Body of pancreas (tissue), 4 donors: Measurements from ENCODE around the gene KATNAL2. TPM values are rescaled to one million over a fixed set of nuclear protein-coding genes. Genes with fewer than 3 reads are reported as not detected.

Source experiments
- ATAC-seq: fragments of 150-250 bp; one replicate; pipeline ENCODE4 v1.9.1; 2016
- DNase-seq, 4 donors: peaks; one replicate each; pipeline ENCODE4 v3.0.0-alpha.2; 2019
- H3K27ac ChIP-seq, 4 donors: fragments of 200-600 bp; sonication (generic); 1 replicate in 3 of 4; 2 replicates in 1 of 4; pipeline versions ENCODE4 v1.5.1 to v1.6.1; 2016 to 2019; ENCODE audit warnings: mild to moderate bottlenecking in 1 of 4, mixed read lengths in 1 of 4, moderate library complexity in 1 of 4
- H3K27me3 ChIP-seq, 2 donors: fragments of 200-600 bp; sonication (generic); one replicate each; pipeline ENCODE4 v1.6.0; 2016; ENCODE audit warnings: mild to moderate bottlenecking in 1 of 2
- H3K36me3 ChIP-seq, 2 donors: fragments of 200-600 bp; sonication (generic); replicated peaks in 1 of 2; 2 replicates each; pipeline ENCODE4 v1.5.1; 2016; ENCODE audit warnings: low read depth in 2 of 2; ENCODE audit not compliant: insufficient read depth in 1 of 2
- H3K4me1 ChIP-seq: fragments of 200-600 bp; sonication (generic); one replicate; pipeline ENCODE4 v1.6.0; 2016
- H3K4me3 ChIP-seq, 2 donors: fragments of 200-600 bp; sonication (generic); 1 replicate in 1 of 2; 2 replicates in 1 of 2; pipeline ENCODE4 v1.5.1; 2016 to 2019
- H3K9me3 ChIP-seq, 3 donors: fragments of 200-600 bp; sonication (generic); 1 replicate in 2 of 3; 2 replicates in 1 of 3; pipeline ENCODE4 v1.5.1; 2016
- POLR2A ChIP-seq, 3 donors: fragments of 450-650 bp; IDR thresholded peaks; one replicate each; pipeline ENCODE4 v1.6.1; 2016; ENCODE audit warnings: antibody characterized with exemption in 3 of 3, mild to moderate bottlenecking in 2 of 3
- WGBS, 2 donors: methylation state at CpG; one replicate each; pipeline ENCODE4 v1.1.5; 2017; 5-methylcytosine and 5-hydroxymethylcytosine counted together
- intact Hi-C: fragments of 100-400 bp; cut with DNase I; formaldehyde crosslinking; loops from one replicate; pipeline ENCODE4 v1.15.1; 2023
- total RNA-seq, 2 donors: library from RNA; depleted of rRNA; stranded (reverse); fragments of >200 nt; gene quantifications; one replicate each; pipeline ENCODE4 v1.1.0, GENCODE V29; 2016
- TF ChIP-seq, protein P1 (sequence below), 7 experiments: fragments of 450-650 bp in 4 of 7; fragments of 200-600 bp in 3 of 7; sonication (generic) in 3 of 7; IDR thresholded peaks; one replicate each; pipeline ENCODE4 v1.5.1; 2016 to 2019; ENCODE audit warnings: antibody characterized with exemption in 7 of 7

Gene KATNAL2
- total RNA-seq, 2 donors from 2014 or later = 1.8 to 12.2 TPM

DNA sequence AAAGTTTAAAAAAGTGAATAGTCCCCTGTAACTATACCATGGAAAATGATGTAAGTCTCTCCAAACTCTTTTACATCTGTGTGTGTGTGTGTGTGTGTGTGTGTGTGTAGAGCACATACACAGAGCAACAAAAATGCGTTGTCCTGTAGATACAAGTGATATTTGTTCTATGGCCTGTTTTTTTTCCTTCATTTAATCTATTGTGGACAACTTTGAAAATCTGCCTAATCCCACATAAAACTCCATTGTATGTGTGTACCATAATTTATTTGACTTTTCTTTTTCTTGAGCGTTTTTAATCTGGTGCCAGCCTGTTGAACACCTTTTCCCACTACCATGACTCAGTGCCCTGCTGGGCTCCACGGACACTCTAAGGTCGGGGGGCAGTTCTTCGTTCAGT, 170.3 kb downstream of the KATNAL2 start:
- Histone ChIP-seq H3K9me3 (no peaks in the 10 kb centered on the region), H3K27me3 (no peaks in the 10 kb centered on the region), H3K4me1 (no peaks in the 10 kb centered on the region), H3K4me3 (no peak overlapping the region), H3K27ac (no peak overlapping the region), H3K36me3 (no peaks in the 10 kb centered on the region)
- DNase-seq = no peak
- no peak for ATAC-seq
- WGBS, 2 donors = 86% methylated on average over 5 of the region's 5 CpGs
- TF ChIP-seq, protein P1, sequence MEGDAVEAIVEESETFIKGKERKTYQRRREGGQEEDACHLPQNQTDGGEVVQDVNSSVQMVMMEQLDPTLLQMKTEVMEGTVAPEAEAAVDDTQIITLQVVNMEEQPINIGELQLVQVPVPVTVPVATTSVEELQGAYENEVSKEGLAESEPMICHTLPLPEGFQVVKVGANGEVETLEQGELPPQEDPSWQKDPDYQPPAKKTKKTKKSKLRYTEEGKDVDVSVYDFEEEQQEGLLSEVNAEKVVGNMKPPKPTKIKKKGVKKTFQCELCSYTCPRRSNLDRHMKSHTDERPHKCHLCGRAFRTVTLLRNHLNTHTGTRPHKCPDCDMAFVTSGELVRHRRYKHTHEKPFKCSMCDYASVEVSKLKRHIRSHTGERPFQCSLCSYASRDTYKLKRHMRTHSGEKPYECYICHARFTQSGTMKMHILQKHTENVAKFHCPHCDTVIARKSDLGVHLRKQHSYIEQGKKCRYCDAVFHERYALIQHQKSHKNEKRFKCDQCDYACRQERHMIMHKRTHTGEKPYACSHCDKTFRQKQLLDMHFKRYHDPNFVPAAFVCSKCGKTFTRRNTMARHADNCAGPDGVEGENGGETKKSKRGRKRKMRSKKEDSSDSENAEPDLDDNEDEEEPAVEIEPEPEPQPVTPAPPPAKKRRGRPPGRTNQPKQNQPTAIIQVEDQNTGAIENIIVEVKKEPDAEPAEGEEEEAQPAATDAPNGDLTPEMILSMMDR (IDR thresholded peaks at IDR 0.05) = no peak
- no peak for TF ChIP-seq POLR2A (IDR thresholded peaks at IDR 0.05)
- intact Hi-C loops = no loop called here

DNA sequence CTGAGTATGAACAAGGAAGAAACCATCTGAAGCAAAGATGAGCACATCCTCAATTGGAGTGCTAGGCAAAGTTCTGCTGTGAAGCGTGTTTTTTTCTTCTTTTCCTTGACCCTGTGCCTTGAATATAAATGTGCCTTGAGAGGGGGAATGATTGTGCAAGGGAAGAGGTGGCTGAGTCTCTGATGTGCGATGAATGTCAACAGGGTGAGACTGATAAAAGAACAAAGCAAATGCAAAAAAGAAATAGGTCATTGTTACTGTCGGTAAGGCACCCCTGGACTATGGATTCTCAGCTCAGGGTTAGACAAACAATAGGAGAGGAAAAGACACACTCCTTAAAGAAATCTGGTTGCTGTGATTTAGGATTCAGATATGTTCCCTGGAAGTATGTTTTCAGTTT, 178.4 kb downstream of the KATNAL2 start:
- TF ChIP-seq, protein P1 (IDR thresholded peaks at IDR 0.05) = no peak
- TF ChIP-seq POLR2A (IDR thresholded peaks at IDR 0.05) = no peak
- DNase-seq = no peak
- Histone ChIP-seq H3K4me3 (no peak overlapping the region), H3K4me1 (no peaks in the 10 kb centered on the region), H3K9me3 (no peaks in the 10 kb centered on the region), H3K36me3 (no peaks in the 10 kb centered on the region), H3K27me3 (no peaks in the 10 kb centered on the region), H3K27ac (no peak overlapping the region)
- WGBS, 2 donors = 72 to 81% methylated on average over 3 of the region's 3 CpGs
- ATAC-seq = no peak
- intact Hi-C loops = loop anchor here (10.0 kb wide), 1 partner anchor 649 kb away; no protein-coding TSS in a partner anchor

DNA sequence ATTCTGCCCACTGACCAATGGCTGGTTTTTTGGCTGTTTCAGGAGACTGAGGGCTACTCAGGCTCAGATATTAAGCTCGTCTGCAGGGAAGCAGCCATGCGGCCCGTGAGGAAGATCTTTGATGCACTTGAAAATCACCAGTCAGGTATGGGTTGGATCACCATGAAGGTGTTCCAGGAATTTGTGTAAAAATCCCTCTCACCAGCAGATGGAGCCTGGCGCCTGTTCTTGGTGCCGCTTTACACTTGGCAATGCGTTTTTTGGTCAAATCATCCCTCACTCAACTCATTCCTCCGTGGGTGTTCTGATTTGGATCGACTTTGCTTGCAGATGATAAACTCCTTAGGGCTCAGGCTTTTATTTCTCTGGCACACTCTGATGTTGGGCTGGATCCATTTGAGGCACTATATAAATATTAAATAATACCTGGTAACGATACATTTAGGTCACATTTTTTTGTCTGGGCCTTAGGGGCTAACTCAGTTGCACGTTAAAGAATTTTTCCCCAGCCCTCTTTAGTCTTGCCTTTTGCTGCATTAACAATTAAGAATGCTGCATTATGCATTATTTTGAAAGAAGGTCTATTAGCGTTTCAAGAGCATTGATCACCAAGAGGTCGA, 182.9 kb downstream of the KATNAL2 start:
- no peak overlapping the region for H3K4me3 ChIP-seq
- 20 to 28% methylated on average over 11 to 12 of the region's 12 CpGs for WGBS, 2 donors
- DNase-seq = peak; percentile 56 to 72 (median 64)
- no peak for TF ChIP-seq POLR2A (IDR thresholded peaks at IDR 0.05)
- TF ChIP-seq, protein P1 (IDR thresholded peaks at IDR 0.05) = peak; percentile 60 to 82 (median 77)
- H3K36me3 ChIP-seq = no peaks in the 10 kb centered on the region
- peak; percentile 81 for ATAC-seq
- H3K9me3 ChIP-seq = no peaks in the 10 kb centered on the region
- intact Hi-C loops = loop anchor here (5.0 kb wide), 1 partner anchor 107 kb away; no protein-coding TSS in a partner anchor
- H3K27me3 ChIP-seq = no peaks in the 10 kb centered on the region
- H3K27ac ChIP-seq = no peak overlapping the region
- H3K4me1 ChIP-seq = no peaks in the 10 kb centered on the region

DNA sequence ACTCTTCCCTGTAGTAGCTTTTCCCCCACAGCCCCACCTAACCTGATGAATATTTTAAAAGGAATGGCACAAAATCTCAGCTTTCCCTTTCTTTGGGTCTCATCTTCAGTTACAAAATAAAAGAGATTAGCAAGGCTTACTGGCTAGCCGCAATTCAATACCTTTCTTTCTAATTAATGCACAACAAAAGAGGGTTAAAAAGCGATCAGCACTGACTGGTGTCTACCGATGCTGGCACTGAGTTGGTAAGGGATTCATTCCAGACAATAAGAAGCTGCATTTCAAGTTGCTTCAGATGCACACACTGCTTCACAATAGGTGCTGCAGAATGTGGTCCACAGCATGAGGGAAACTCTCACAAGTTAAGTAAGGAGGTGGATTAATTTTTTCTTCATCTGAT, 191.0 kb downstream of the KATNAL2 start:
- Histone ChIP-seq H3K9me3 (no peaks in the 10 kb centered on the region), H3K4me3 (no peak overlapping the region), H3K4me1 (peaks cover 31% of the 10 kb centered on the region), H3K27me3 (no peaks in the 10 kb centered on the region), H3K27ac (no peak overlapping the region), H3K36me3 (peaks cover 0 to 16% of the 10 kb centered on the region in 2 donors)
- ATAC-seq = no peak
- WGBS, 2 donors = 75% methylated on average over 3 of the region's 3 CpGs
- DNase-seq = no peak
- TF ChIP-seq POLR2A (IDR thresholded peaks at IDR 0.05) = no peak
- TF ChIP-seq, protein P1 (IDR thresholded peaks at IDR 0.05) = no peak
- intact Hi-C loops = no loop called here

DNA sequence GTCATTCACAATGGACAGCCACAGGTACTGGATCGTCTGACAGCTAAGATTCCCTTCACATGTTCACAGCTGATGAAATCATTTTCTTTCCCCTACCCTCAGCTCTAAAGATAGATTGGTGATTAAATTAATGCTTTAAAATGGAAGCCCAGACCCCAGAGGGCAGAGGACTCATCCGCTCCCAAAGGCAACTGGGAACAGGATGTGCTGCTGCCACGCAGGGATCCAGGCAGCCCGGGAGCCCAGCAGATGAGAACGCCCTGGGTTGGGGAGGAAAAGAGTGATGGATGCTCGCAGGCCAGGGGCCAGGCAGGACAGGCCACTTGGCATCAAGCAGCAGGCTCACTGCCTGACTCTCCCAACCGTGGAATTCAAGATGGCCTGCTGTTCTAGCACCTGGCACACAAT, 191.6 kb downstream of the KATNAL2 start:
- Histone ChIP-seq H3K27me3 (no peaks in the 10 kb centered on the region), H3K4me1 (peaks cover 31% of the 10 kb centered on the region), H3K27ac (peak overlapping the region in 2 of 4 donors; percentile 6 to 63), H3K9me3 (no peaks in the 10 kb centered on the region), H3K4me3 (no peak overlapping the region), H3K36me3 (peaks cover 0 to 16% of the 10 kb centered on the region in 2 donors)
- WGBS, 2 donors = 79 to 84% methylated on average over 7 of the region's 7 CpGs
- DNase-seq (no peak), ATAC-seq (no peak)
- intact Hi-C loops = no loop called here
- TF ChIP-seq, protein P1 (IDR thresholded peaks at IDR 0.05) = no peak
- TF ChIP-seq POLR2A (IDR thresholded peaks at IDR 0.05) = no peak
